ENCODE data around the gene CYP11A1. TPM values are rescaled to one million over a fixed set of nuclear protein-coding genes. Genes with fewer than 3 reads are reported as not detected.
A peak's percentile ranks its signal among the peaks of the same experiment; 100 is the strongest.

CYP11A1 gene
- total RNA-seq, 4 donors from 2014 or later: 0.15 to 2.5 (median 0.67) TPM

- H3K4me3 ChIP-seq: no peak overlapping the region
- ATAC-seq (no peak), DNase-seq (no peak)
- no peaks in the 10 kb centered on the region for H3K9me3 ChIP-seq
- intact Hi-C loops (cut with DNase I; ENCODE audit: low total_unique reads) (no loop called here), in situ Hi-C loops (cut with MboI; ENCODE audit: low sequenced_read_pairs in 4 of 4) (no loop called here)
- no peaks in the 10 kb centered on the region for H3K36me3 ChIP-seq
- H3K27me3 ChIP-seq: peaks cover 0 to 11% (median 0%) of the 10 kb centered on the region in 3 donors
- no peaks in the 10 kb centered on the region for H3K4me1 ChIP-seq
- H3K27ac ChIP-seq: no peak overlapping the region
- TF ChIP-seq CTCF (IDR thresholded peaks at IDR 0.05 in 4 of 5, conservative IDR thresholded peaks at IDR 0.05 in 1 of 5) (no peak), POLR2A (IDR thresholded peaks at IDR 0.05) (no peak)
These were observed 71.6 kb downstream of the CYP11A1 start for GRCh38 chr15:74295800-74296199.

- no peak for TF ChIP-seq POLR2A (IDR thresholded peaks at IDR 0.05)
- TF ChIP-seq CTCF (IDR thresholded peaks at IDR 0.05 in 4 of 5, conservative IDR thresholded peaks at IDR 0.05 in 1 of 5): no peak
- Histone ChIP-seq H3K27me3 (peaks cover 0 to 11% (median 0%) of the 10 kb centered on the region in 3 donors), H3K9me3 (no peaks in the 10 kb centered on the region), H3K4me3 (no peak overlapping the region), H3K27ac (no peak overlapping the region), H3K4me1 (no peaks in the 10 kb centered on the region), H3K36me3 (no peaks in the 10 kb centered on the region)
- intact Hi-C loops (cut with DNase I; ENCODE audit: low total_unique reads) (no loop called here), in situ Hi-C loops (cut with MboI; ENCODE audit: low sequenced_read_pairs in 4 of 4) (no loop called here)
- DNase-seq (no peak), ATAC-seq (no peak)
These were observed 73.4 kb downstream of the CYP11A1 start for GRCh38 chr15:74294010-74294409.

GRCh38 chr15:74293021-74293810 is 74.2 kb downstream of the CYP11A1 start:
- H3K4me1 ChIP-seq: no peaks in the 10 kb centered on the region
- intact Hi-C loops (cut with DNase I; ENCODE audit: low total_unique reads) (no loop called here), in situ Hi-C loops (cut with MboI; ENCODE audit: low sequenced_read_pairs in 4 of 4) (no loop called here)
- ATAC-seq: no peak
- H3K36me3 ChIP-seq: no peaks in the 10 kb centered on the region
- no peaks in the 10 kb centered on the region for H3K9me3 ChIP-seq
- DNase-seq: no peak
- TF ChIP-seq POLR2A (IDR thresholded peaks at IDR 0.05): no peak
- no peak for TF ChIP-seq CTCF (IDR thresholded peaks at IDR 0.05 in 4 of 5, conservative IDR thresholded peaks at IDR 0.05 in 1 of 5)
- H3K4me3 ChIP-seq: no peak overlapping the region
- no peak overlapping the region for H3K27ac ChIP-seq
- peaks cover 0 to 11% (median 0%) of the 10 kb centered on the region in 3 donors for H3K27me3 ChIP-seq

- TF ChIP-seq POLR2A (IDR thresholded peaks at IDR 0.05): no peak
- Histone ChIP-seq H3K27me3 (peaks cover 0 to 11% (median 0%) of the 10 kb centered on the region in 3 donors), H3K36me3 (no peaks in the 10 kb centered on the region), H3K27ac (no peak overlapping the region), H3K4me3 (no peak overlapping the region), H3K4me1 (no peaks in the 10 kb centered on the region), H3K9me3 (no peaks in the 10 kb centered on the region)
- DNase-seq (peak; percentile 26 to 31), ATAC-seq (peak in 1 of 2 donors; percentile 30)
- in situ Hi-C loops (cut with MboI; ENCODE audit: low sequenced_read_pairs in 4 of 4): no loop called here
- intact Hi-C loops (cut with DNase I; ENCODE audit: low total_unique reads): no loop called here
These were observed 76.1 kb downstream of the CYP11A1 start for GRCh38 chr15:74291101-74292071.

GRCh38 chr15:74290645-74291044 is 76.8 kb downstream of the CYP11A1 start:
- no peaks in the 10 kb centered on the region for H3K9me3 ChIP-seq
- H3K27me3 ChIP-seq: peaks cover 0 to 11% (median 0%) of the 10 kb centered on the region in 3 donors
- no peak overlapping the region for H3K27ac ChIP-seq
- intact Hi-C loops (cut with DNase I; ENCODE audit: low total_unique reads) (no loop called here), in situ Hi-C loops (cut with MboI; ENCODE audit: low sequenced_read_pairs in 4 of 4) (no loop called here)
- ATAC-seq: no peak
- no peak for TF ChIP-seq POLR2A (IDR thresholded peaks at IDR 0.05)
- TF ChIP-seq CTCF (IDR thresholded peaks at IDR 0.05 in 4 of 5, conservative IDR thresholded peaks at IDR 0.05 in 1 of 5): no peak
- no peaks in the 10 kb centered on the region for H3K4me1 ChIP-seq
- H3K36me3 ChIP-seq: no peaks in the 10 kb centered on the region
- no peak overlapping the region for H3K4me3 ChIP-seq
- DNase-seq: no peak

Measured in gastrocnemius medialis (tissue), 4 donors.